GM18951 (cell line): ENCODE results near the gene XPO6.
"Not testable (repeated sequence)": the region's sequence is repeated elsewhere in the genome, so short reads cannot be mapped to it uniquely, and the experiment has no call there.

Source experiments
- POLR2A ChIP-seq: IDR thresholded peaks from 4 replicates; pipeline ENCODE4 v1.6.1; 2011; ENCODE audit warnings: mild to moderate bottlenecking; ENCODE audit not compliant: insufficient read length, insufficient read depth; ENCODE audit errors: extremely low read depth
- in situ Hi-C: fragments of 300-500 bp; cut with MboI; formaldehyde crosslinking; loops from one replicate; pipeline ENCODE4 v1.12.0; 2022; ENCODE audit warnings: low sequenced_read_pairs, mixed read lengths, inconsistent platforms; ENCODE audit not compliant: unreplicated experiment

XPO6 gene

DNA sequence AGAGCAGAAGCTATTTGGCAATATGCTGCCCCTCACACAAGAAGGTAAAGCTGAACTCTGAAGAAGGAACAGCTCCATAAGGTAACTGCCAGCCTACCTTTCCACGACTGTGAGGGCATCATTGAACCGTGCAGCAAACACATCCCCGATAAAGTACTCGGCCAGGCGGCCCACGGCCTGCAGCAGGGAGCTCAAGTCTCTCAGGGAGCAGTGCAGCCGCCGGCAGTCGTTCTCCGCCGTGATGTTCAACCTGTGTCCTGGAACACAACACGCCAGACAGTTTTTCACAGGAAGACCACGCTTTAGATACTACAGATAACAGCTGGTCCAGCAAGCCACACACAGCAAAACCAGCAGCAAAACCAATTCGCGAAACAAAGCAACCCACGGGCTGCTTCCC, 86.2 kb downstream of the XPO6 start:
- no peak for TF ChIP-seq POLR2A
- in situ Hi-C loops = no loop called here

DNA sequence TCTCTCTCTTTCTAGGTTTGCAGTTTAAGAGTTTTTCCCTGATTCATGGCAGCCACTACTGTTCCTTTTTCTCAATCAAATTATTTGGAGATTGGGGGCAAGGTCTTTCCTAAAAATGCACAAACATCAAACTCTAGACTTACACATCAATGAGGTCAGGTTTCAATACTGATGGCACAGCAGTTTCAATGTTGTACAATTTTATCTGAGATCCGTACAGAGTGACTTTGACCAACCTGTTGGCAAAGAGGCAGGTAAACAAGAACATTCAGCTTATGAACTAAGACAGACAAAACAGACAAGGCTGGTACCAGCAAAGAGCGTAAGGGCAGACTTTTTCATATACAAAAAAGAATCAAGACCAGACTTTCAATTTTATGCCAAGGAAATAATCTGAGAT, 90.2 kb downstream of the XPO6 start:
- no peak for TF ChIP-seq POLR2A
- in situ Hi-C loops = no loop called here

DNA sequence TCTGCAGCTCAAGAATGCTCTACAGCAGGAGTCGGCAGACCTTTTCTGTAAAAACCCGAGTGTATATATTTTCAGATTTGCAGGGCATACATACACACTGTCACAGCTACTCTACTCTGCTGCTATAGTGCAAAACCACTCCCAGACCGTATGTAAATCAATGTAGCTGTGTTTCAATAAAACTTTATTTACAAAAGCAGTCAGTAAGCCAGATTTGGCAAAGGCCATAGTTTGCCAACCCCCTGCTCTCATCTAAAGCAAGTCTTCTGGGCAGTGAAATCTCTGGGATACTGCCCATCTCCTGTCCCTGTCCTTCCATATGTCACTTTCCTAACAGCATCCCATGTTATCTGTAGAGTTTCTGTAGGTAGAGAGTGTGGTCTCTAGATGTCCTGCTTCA, 91.0 kb downstream of the XPO6 start:
- in situ Hi-C loops = no loop called here
- no peak for TF ChIP-seq POLR2A

DNA sequence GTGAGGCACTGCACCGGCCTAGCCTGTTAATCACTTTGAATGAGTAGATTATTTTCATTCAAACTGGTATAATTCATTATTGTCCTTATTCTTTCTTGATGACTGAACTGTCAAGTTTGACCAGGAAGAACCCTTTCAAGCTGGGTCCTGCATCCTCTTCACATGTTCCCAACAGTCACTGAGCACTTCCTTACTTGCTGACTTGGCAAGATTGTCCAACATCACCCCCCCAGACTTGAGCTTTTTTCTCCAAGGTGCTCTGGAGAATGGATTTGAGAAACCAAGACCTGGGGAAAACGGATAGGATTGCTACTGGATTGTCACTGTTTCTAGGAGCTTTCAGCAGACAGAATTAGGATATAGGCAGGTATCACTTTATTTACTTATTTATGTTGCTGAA, 93.1 kb downstream of the XPO6 start:
- in situ Hi-C loops = no loop called here
- no peak for TF ChIP-seq POLR2A

DNA sequence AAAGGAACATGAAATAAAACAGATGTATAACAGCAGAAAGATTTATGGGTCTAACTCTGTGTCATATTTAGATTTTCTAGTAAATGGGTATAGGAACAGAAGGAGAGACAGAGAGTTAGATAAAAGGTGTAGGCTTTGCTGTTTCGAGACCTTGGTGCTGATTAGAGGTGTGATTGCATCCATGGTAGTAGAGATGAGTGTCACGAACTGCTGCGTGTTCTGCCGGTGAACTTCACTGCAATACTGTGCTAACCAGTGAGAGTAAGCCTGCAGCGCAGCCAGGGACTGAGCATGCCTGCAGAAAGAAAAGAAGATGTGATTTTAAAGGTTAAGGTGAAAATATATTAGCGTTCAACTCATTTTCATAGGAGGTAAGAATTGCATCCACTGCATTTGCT, 94.6 kb downstream of the XPO6 start:
- TF ChIP-seq POLR2A = no peak
- in situ Hi-C loops = no loop called here

DNA sequence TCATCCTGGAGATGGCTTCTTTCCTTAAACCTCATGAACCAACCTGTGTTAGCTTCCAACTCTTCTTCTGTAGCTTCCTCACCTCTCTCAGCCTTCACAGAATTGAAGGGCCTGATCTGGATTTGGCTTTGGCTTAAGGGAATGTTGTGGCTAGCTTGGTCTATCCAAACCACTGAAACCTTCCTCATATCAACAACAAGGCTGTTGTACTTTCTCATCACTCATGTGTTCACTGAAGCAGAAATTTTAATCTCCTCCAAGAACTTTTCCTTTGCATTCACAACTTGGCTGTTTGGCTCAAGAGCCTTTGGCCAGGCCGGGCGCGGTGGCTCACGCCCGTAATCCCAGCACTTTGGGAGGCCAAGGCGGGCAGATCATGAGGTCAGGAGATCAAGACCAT, 95.9 kb downstream of the XPO6 start:
- in situ Hi-C loops = not testable (repeated sequence)

DNA sequence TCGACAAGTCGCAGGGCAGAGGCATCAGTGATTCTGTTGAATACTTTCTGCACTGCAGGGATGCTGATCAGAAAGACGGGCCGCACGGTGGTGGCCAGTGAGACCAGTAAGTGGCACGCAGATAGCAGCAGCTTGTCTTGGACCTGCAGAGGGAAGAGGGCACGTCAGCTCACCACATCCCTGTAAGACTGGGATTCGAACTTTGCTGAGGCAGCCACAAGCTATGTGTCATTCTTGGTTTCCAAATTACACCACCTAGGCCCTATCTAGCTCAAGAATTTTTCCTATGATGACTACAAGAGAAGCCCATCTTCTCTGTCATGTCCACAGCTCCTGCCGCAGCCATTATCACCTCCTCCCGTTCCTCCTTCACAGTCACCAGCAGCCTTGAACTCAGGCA, 98.9 kb downstream of the XPO6 start:
- in situ Hi-C loops = no loop called here
- TF ChIP-seq POLR2A = no peak

DNA sequence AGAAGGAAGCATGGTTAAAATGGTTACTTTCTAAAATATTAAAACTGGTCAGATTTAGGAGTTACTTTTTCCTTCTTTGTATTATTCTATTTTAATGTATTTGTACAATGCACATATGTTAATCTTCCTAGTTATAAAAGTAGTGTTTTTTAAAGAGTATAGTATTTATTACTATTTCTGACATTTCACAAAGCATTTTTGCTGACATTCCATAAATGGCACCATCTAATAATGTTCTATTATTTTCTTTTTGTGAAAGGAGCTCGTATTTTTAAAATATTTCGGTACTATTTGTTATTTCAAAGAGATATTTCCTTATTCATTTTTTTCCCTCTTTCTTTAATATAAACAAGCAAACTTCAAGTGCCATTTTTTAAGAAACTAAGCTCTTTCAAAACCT, 100.8 kb downstream of the XPO6 start:
- TF ChIP-seq POLR2A = no peak
- in situ Hi-C loops = no loop called here

DNA sequence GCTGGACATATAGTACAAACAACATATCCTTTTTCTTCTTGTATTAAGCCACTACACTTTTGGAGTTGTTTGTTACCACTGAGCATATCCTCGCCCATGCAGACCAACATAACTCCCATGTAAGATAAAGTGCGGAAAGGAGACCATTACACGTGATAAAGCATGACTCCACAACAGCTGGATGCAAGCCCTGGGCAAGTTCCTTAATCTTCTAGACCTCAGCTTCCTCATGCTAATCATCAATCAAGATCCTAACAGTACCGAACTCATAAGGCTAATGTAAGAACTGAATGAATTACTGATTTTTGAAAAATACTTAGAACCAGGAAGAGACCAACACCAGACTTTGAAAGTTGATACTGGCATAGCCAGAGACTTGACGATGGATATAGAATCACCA, 101.3 kb downstream of the XPO6 start:
- in situ Hi-C loops = no loop called here

DNA sequence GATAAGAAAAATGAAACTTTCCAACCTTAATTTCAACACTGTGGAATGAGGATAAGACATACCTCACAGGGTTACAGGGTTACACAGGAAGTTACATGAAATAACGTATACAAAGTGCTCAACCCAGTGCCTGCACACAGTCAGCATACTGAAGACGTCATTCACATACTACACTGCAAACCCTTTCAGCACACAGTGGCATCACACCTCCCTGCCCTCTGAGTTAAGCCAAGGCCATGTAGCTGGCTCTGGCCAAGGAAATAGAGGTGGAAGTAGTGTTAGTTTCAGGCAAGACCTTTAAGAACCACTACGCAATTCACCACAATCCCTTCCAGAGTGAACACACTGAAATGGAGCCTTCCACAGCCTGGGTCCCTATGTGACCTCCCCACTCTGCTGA, 101.7 kb downstream of the XPO6 start:
- TF ChIP-seq POLR2A = no peak
- in situ Hi-C loops = no loop called here

More for the DNA sequence above, 101.3 kb downstream of the XPO6 start:
- no peak for TF ChIP-seq POLR2A

DNA sequence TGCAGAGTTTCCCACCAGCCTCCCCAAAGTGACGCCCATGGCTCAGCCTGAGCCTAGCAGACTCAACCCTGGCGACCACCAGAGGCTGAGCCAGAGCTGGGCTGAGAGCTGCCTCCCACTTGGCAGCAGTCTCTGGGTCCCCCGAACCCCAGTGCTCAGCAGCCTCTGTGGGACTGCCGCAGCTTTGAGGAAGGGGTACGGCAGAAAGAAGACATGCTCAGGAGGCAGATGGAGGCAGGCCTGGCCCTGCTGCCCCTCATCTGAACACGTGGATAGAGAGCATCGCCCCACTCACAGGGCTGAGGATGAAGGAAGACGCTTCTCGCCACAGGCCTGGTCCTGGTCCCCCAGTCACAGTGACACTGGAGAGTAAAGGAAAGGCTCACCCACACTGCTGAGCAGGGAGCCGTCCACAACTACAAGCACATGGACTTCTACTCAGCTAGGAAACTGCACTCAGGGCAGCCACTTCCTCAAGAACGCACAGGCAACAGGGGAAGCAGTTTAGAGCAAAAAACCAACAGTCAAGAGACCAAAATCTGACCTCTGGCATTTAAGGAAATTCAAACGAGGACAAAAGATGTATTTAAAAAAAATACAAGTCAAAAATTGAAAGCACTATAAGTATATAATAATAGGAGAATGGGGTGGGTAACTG, 103.0 kb downstream of the XPO6 start:
- TF ChIP-seq POLR2A = no peak
- in situ Hi-C loops = no loop called here

DNA sequence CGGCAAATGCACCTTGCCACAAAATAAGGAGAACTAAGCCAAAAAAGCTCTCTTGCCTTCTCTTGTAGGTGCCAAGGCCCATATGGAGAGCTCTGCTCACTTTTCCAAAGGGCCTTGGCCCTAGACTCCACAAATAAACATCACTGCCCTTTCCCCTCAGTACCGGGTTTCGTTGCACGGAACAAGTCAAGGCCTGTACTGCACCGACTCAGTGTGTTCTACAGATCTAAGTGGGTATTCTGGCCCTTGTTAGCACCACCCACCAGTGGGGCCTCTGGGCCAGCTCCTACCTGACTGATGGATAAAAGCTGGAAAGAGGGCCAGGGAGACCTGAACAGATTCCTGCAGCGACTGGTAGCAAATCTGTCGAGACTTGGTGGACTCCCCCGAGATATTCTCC, 104.5 kb downstream of the XPO6 start:
- in situ Hi-C loops = no loop called here
- TF ChIP-seq POLR2A = no peak

DNA sequence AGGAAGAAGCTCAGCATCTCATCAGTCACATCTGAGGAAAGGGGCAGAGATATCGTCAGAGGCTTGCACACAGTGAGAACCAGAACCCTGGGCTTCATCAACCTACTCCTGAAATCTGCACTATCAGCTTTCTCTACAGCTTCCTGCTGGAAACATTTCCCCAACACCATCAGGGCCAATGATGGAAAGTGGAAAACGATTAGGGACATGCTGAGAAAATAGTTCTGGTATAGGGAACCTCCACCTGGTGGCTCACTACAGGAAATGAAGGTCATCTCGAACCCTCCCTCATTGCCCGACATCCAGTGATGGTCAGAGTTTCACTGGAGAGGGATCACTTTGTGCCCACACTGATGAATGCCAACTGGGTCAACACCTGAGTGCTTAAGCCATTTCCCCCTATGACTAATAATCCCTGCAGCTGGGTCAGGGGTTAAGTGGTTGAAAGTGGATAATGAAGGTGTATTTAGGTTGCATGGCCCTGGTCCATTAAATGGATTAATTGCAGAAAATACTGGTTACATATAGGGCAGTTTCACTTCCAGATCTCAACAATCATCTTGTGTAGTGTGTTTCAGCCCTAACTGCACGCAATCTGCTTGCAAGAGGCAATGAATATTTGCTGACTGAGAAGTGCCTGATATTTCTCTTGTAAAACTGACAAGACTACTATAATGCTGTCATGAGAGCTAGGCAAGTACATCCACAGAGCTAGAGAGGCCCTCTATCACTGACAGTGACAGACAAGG, 105.1 kb downstream of the XPO6 start:
- TF ChIP-seq POLR2A = no peak
- in situ Hi-C loops = no loop called here

DNA sequence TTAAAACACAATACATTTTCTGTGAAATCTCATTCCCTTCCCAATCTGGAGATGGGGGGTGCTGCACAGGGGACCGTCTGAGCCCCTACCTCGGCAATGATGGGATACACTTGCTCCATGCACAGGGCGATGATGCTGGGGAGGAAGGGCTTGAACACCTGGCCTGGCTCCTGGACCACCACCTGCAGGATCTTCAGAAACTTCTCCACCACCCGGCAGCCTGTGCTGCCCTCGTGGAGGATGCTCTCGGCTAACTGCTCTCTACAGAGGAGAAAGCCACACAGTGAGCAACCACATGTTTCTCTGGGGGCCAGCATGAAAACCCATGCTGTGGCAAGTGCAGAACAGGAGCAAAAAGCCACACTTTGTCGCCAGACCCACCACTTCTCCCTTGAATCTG, 105.8 kb downstream of the XPO6 start:
- in situ Hi-C loops = no loop called here
- no peak for TF ChIP-seq POLR2A
